HEK293 (cell line): ENCODE measurements around the gene OLFM2.

Source experiments
- ZFP41 ChIP-seq: fragments of 450-650 bp; formaldehyde crosslinking; IDR thresholded peaks from 2 replicates; pipeline ENCODE4 v1.5.1; 2016; ENCODE audit warnings: missing biosample characterization, missing genetic modification characterization, borderline replicate concordance
- ZNF266 ChIP-seq: fragments of 450-650 bp; formaldehyde crosslinking; IDR thresholded peaks from 2 replicates; pipeline ENCODE4 v1.5.1; 2016; ENCODE audit warnings: missing biosample characterization, missing genetic modification characterization, low read depth
- ZNF324 ChIP-seq: fragments of 450-650 bp; formaldehyde crosslinking; IDR thresholded peaks from 2 replicates; pipeline ENCODE4 v1.5.1; 2016; ENCODE audit warnings: missing biosample characterization, missing genetic modification characterization
- ZNF660 ChIP-seq: fragments of 450-650 bp; IDR thresholded peaks from 2 replicates; pipeline ENCODE4 v1.5.1; 2018; ENCODE audit warnings: missing biosample characterization, mild to moderate bottlenecking, missing genetic modification characterization
- ZNF670 ChIP-seq: fragments of 450-650 bp; formaldehyde crosslinking; IDR thresholded peaks from 2 replicates; pipeline ENCODE4 v1.5.1; 2016; ENCODE audit warnings: missing biosample characterization, missing genetic modification characterization, low read depth
- ZNF768 ChIP-seq: fragments of 450-650 bp; formaldehyde crosslinking; IDR thresholded peaks from 2 replicates; pipeline ENCODE4 v1.5.1; 2018; ENCODE audit warnings: missing biosample characterization, mild to moderate bottlenecking, missing genetic modification characterization
- TF ChIP-seq, protein P1 (sequence below): fragments of 450-650 bp; formaldehyde crosslinking; IDR thresholded peaks from 2 replicates; pipeline ENCODE4 v1.5.1; 2017; ENCODE audit warnings: missing biosample characterization, missing genetic modification characterization
- TF ChIP-seq, protein P2 (sequence below): fragments of 450-650 bp; formaldehyde crosslinking; IDR thresholded peaks from 2 replicates; pipeline ENCODE4 v1.5.1; 2016; ENCODE audit warnings: missing biosample characterization, missing genetic modification characterization
- TF ChIP-seq, protein P3 (sequence below): fragments of 450-650 bp; formaldehyde crosslinking; IDR thresholded peaks from 2 replicates; pipeline ENCODE4 v1.5.1; 2016; ENCODE audit warnings: missing biosample characterization, missing genetic modification characterization

GRCh38 chr19:9881720-9882119, 54.6 kb downstream of the OLFM2 start:
- no peak for TF ChIP-seq ZNF660 (tag by site-specific recombination)
- TF ChIP-seq ZNF324 = no peak
- TF ChIP-seq, protein P1, sequence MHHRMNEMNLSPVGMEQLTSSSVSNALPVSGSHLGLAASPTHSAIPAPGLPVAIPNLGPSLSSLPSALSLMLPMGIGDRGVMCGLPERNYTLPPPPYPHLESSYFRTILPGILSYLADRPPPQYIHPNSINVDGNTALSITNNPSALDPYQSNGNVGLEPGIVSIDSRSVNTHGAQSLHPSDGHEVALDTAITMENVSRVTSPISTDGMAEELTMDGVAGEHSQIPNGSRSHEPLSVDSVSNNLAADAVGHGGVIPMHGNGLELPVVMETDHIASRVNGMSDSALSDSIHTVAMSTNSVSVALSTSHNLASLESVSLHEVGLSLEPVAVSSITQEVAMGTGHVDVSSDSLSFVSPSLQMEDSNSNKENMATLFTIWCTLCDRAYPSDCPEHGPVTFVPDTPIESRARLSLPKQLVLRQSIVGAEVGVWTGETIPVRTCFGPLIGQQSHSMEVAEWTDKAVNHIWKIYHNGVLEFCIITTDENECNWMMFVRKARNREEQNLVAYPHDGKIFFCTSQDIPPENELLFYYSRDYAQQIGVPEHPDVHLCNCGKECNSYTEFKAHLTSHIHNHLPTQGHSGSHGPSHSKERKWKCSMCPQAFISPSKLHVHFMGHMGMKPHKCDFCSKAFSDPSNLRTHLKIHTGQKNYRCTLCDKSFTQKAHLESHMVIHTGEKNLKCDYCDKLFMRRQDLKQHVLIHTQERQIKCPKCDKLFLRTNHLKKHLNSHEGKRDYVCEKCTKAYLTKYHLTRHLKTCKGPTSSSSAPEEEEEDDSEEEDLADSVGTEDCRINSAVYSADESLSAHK (tag by site-specific recombination) = no peak
- TF ChIP-seq, protein P2, sequence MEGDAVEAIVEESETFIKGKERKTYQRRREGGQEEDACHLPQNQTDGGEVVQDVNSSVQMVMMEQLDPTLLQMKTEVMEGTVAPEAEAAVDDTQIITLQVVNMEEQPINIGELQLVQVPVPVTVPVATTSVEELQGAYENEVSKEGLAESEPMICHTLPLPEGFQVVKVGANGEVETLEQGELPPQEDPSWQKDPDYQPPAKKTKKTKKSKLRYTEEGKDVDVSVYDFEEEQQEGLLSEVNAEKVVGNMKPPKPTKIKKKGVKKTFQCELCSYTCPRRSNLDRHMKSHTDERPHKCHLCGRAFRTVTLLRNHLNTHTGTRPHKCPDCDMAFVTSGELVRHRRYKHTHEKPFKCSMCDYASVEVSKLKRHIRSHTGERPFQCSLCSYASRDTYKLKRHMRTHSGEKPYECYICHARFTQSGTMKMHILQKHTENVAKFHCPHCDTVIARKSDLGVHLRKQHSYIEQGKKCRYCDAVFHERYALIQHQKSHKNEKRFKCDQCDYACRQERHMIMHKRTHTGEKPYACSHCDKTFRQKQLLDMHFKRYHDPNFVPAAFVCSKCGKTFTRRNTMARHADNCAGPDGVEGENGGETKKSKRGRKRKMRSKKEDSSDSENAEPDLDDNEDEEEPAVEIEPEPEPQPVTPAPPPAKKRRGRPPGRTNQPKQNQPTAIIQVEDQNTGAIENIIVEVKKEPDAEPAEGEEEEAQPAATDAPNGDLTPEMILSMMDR = no peak
- TF ChIP-seq ZNF768 (tag by site-specific recombination) = no peak
- no peak for TF ChIP-seq ZFP41
- TF ChIP-seq ZNF670 (tag by site-specific recombination) = no peak
- no peak for TF ChIP-seq ZNF266 (tag by site-specific recombination)
- TF ChIP-seq, protein P3, sequence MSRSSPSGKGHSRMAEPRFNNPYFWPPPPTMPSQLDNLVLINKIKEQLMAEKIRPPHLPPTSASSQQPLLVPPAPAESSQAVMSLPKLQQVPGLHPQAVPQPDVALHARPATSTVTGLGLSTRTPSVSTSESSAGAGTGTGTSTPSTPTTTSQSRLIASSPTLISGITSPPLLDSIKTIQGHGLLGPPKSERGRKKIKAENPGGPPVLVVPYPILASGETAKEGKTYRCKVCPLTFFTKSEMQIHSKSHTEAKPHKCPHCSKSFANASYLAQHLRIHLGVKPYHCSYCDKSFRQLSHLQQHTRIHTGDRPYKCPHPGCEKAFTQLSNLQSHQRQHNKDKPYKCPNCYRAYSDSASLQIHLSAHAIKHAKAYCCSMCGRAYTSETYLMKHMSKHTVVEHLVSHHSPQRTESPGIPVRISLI (tag by site-specific recombination) = no peak
